LNCaP clone FGC (cell line): ENCODE results near the gene LRRC25.

Source experiments
- DNase-seq: peaks from one replicate; pipeline ENCODE4 v3.0.0-alpha.2; 2011; ENCODE audit warnings: low read depth
- H3K4me3 ChIP-seq: 2 replicates; pipeline ENCODE4 v1.5.1; 2011; ENCODE audit warnings: mild to moderate bottlenecking, low read depth, low read length, control low read depth
- TF ChIP-seq, protein P1 (sequence below): IDR thresholded peaks from 2 replicates; pipeline ENCODE4 v1.5.1; 2012; ENCODE audit warnings: mild to moderate bottlenecking; ENCODE audit not compliant: control insufficient read depth, insufficient read depth; ENCODE audit errors: extremely low read depth

Gene LRRC25

GRCh38 chr19:18435178-18435841 lies 37.9 kb upstream of the LRRC25 start:
- TF ChIP-seq, protein P1, sequence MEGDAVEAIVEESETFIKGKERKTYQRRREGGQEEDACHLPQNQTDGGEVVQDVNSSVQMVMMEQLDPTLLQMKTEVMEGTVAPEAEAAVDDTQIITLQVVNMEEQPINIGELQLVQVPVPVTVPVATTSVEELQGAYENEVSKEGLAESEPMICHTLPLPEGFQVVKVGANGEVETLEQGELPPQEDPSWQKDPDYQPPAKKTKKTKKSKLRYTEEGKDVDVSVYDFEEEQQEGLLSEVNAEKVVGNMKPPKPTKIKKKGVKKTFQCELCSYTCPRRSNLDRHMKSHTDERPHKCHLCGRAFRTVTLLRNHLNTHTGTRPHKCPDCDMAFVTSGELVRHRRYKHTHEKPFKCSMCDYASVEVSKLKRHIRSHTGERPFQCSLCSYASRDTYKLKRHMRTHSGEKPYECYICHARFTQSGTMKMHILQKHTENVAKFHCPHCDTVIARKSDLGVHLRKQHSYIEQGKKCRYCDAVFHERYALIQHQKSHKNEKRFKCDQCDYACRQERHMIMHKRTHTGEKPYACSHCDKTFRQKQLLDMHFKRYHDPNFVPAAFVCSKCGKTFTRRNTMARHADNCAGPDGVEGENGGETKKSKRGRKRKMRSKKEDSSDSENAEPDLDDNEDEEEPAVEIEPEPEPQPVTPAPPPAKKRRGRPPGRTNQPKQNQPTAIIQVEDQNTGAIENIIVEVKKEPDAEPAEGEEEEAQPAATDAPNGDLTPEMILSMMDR = no peak
- no peak for DNase-seq
- no peak overlapping the region for H3K4me3 ChIP-seq

DNA sequence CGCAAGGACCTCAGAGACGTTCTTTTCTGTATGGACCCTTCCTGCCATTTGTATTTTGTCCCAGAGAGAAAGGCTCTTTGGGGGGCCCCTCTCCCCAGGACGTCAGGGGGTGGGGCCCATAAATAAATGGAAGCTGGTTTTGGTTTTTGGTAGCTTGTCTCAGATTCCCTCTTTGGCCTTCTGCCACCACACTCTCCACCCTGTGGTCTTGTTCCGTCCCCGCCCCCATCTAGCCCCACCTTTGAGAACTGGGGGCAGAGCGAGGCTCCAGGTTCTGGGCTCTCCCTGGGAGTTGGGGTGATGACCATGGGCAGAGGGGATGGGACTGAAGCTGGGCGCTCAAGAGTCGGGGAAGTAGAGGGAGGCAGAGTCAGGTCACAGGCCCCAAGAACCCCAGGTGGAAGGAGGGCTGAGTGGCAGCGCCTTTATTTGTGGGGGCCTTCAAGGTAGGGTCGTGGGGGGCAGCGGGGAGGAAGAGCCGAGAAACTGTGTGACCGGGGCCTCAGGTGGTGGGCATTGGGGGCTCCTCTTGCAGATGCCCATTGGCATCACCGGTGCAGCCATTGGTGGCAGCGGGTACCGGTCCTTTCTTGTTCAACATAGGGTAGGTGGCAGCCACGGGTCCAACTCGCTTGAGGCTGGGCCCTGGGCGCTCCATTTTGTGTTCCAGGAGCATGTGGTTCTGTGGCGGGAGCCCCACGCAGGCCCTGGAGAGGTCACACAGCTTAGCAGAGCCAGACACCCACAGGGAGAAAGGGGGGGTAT lies 37.2 kb upstream of the LRRC25 start:
- H3K4me3 ChIP-seq = no peak overlapping the region
- TF ChIP-seq, protein P1 = no peak
- DNase-seq = no peak

DNA sequence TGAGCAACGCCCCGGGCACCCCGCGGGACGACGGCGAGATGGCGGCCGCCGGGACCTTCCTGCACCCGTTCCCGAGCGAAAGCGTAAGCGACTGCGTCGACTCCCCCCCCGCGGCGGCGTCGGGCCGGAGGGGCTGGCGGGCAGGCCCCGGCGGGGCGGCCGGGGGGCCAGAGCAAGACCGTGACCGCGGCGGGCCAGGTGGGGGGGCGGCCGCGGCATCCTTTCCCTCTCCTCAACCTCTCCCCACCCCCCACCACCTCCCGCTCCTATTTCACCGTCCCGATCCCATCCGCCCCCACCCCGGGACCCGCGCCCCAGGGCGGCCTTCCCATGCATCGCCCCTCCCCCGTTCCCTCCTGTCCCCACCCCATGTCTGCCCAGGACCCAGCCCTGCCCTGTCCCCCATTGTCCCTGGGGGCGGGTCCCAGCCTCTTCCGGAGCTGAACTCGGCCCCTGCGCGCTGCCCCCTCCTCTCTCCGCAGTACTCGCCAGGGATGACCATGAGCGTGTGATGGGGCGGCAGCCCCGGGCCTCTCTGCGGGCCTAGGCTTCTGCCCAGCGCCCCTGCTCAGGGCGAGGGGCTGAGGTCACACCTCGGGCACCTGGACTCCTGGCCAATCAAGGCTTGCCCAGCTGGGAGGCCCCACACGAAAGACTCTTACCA lies 36.4 kb upstream of the LRRC25 start:
- TF ChIP-seq, protein P1 = no peak
- no peak for DNase-seq
- H3K4me3 ChIP-seq = no peak overlapping the region

DNA sequence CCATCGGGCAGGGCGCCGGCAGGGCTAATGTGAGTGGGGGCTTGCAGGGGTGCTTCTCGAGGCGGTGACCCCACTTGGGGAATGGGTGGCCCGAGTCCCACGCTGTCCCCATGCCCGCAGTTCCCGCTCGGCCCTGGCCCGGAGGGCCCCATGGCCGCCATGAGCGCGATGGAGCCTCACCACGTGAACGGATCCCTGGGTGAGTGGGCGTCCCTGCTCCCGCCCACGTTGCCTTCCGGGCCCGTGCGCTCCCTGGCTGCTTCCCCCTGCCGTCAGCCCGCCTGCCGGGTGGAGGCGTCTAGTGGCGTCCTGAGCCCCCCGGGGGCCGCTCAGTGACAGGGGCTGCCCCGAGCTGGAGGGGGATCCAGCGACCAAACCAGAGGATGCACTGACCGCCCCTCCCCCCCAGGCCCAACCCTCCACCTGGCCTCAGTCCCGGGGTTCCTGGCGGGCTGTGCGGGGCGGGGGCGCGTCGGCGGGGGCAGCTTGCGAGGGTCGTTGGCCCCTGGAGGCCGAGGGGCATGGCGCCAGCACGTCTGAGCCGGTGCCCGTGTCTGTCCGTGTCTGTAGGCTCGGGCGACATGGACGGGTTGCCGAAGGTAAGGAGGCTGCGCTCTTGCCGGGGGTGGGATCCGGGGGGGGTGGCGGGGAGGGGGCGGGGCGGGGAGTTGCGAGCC lies 35.7 kb upstream of the LRRC25 start:
- H3K4me3 ChIP-seq = no peak overlapping the region

GRCh38 chr19:18432275-18433014 lies 35.0 kb upstream of the LRRC25 start:
- TF ChIP-seq, protein P1 = no peak
- no peak for DNase-seq
- H3K4me3 ChIP-seq = no peak overlapping the region

More for the DNA sequence above, 35.7 kb upstream of the LRRC25 start:
- TF ChIP-seq, protein P1 = no peak
- DNase-seq = no peak
